Activated CD4-positive, alpha-beta T cell treated with anti-CD3 and anti-CD28 coated beads, Interleukin-2, amount 10 ng/mL, durations not matched to agents 24 days and 14 days (primary cell): ENCODE data around the gene CKAP5. TPM values are rescaled to one million over a fixed set of nuclear protein-coding genes. Genes with fewer than 3 reads are reported as not detected.
"Not testable (repeated sequence)": the region's sequence is repeated elsewhere in the genome, so short reads cannot be mapped to it uniquely, and the experiment has no call there.

Experiments used
- DNase-seq: peaks from one replicate; pipeline ENCODE4 v3.0.0; 2022
- H3K27ac Mint-ChIP-seq: one replicate; pipeline ENCODE4 v1.8.0; 2022; ENCODE audit warnings: mild to moderate bottlenecking, mixed read lengths
- H3K27me3 Mint-ChIP-seq: one replicate; pipeline ENCODE4 v1.8.0; 2022; ENCODE audit warnings: mixed read lengths
- H3K36me3 Mint-ChIP-seq: one replicate; pipeline ENCODE4 v1.8.0; 2022; ENCODE audit warnings: low read depth, mild to moderate bottlenecking, mixed read lengths
- H3K4me1 Mint-ChIP-seq: one replicate; pipeline ENCODE4 v1.8.0; 2021; ENCODE audit warnings: mixed read lengths
- H3K4me3 Mint-ChIP-seq: one replicate; pipeline ENCODE4 v1.8.0; 2022; ENCODE audit warnings: mild to moderate bottlenecking, moderate library complexity, mixed read lengths
- H3K9me3 Mint-ChIP-seq: one replicate; pipeline ENCODE4 v1.8.0; 2021; ENCODE audit warnings: mixed read lengths
- intact Hi-C: fragments of 100-400 bp; cut with micrococcal nuclease; formaldehyde crosslinking; loops from one replicate; pipeline ENCODE4 v1.15.1; 2023
- total RNA-seq: library from RNA; stranded (reverse); gene quantifications from 2 replicates; pipeline ENCODE4 v1.2.3, GENCODE V29; 2022

CKAP5 gene
- total RNA-seq, 1 donor from 2014 or later = 133 TPM

GRCh38 chr11:46723359-46723680, 122.8 kb downstream of the CKAP5 start:
- no peak for DNase-seq
- no peak overlapping the region for H3K27ac Mint-ChIP-seq
- no peaks in the 10 kb centered on the region for H3K36me3 Mint-ChIP-seq
- H3K9me3 Mint-ChIP-seq = no peaks in the 10 kb centered on the region
- no peaks in the 10 kb centered on the region for H3K27me3 Mint-ChIP-seq
- H3K4me3 Mint-ChIP-seq = no peak overlapping the region
- intact Hi-C loops = no loop called here
- no peaks in the 10 kb centered on the region for H3K4me1 Mint-ChIP-seq

- H3K27me3 Mint-ChIP-seq = no peaks in the 10 kb centered on the region
- DNase-seq = no peak
- no peak overlapping the region for H3K27ac Mint-ChIP-seq
Measured at GRCh38 chr11:46722566-46723358, 123.3 kb downstream of the CKAP5 start.

GRCh38 chr11:46721286-46721685, 124.8 kb downstream of the CKAP5 start:
- no peak overlapping the region for H3K27ac Mint-ChIP-seq
- H3K27me3 Mint-ChIP-seq = no peaks in the 10 kb centered on the region
- H3K4me1 Mint-ChIP-seq = peaks cover 3% of the 10 kb centered on the region
- H3K9me3 Mint-ChIP-seq = no peaks in the 10 kb centered on the region
- intact Hi-C loops = no loop called here
- no peaks in the 10 kb centered on the region for H3K36me3 Mint-ChIP-seq
- H3K4me3 Mint-ChIP-seq = no peak overlapping the region
- DNase-seq = no peak

More at GRCh38 chr11:46722566-46723358, 123.3 kb downstream of the CKAP5 start:
- H3K4me1 Mint-ChIP-seq = peaks cover 3% of the 10 kb centered on the region
- H3K4me3 Mint-ChIP-seq = no peak overlapping the region
- H3K9me3 Mint-ChIP-seq = no peaks in the 10 kb centered on the region
- intact Hi-C loops = no loop called here
- H3K36me3 Mint-ChIP-seq = no peaks in the 10 kb centered on the region

GRCh38 chr11:46719543-46720218, 126.4 kb downstream of the CKAP5 start:
- no peaks in the 10 kb centered on the region for H3K9me3 Mint-ChIP-seq
- no peaks in the 10 kb centered on the region for H3K36me3 Mint-ChIP-seq
- intact Hi-C loops = no loop called here
- no peak for DNase-seq
- H3K4me3 Mint-ChIP-seq = no peak overlapping the region
- no peaks in the 10 kb centered on the region for H3K27me3 Mint-ChIP-seq
- peaks cover 3% of the 10 kb centered on the region for H3K4me1 Mint-ChIP-seq
- no peak overlapping the region for H3K27ac Mint-ChIP-seq

GRCh38 chr11:46719048-46719542, 127.0 kb downstream of the CKAP5 start, which contains the start of gene F2:
TSS of gene F2 (plus strand) at chr11:46719213. CDS start at chr11:46719236, 23 bp downstream.
- intact Hi-C loops = no loop called here
- Mint-ChIP-seq H3K9me3 (no peaks in the 10 kb centered on the region), H3K4me1 (peaks cover 3% of the 10 kb centered on the region), H3K36me3 (no peaks in the 10 kb centered on the region), H3K4me3 (no peak within 1 kb of the TSS), H3K27me3 (no peaks in the 10 kb centered on the region), H3K27ac (no peak within 1 kb of the TSS)
- no peak for DNase-seq

- Mint-ChIP-seq H3K9me3 (no peaks in the 10 kb centered on the region), H3K27me3 (no peaks in the 10 kb centered on the region), H3K27ac (no peak overlapping the region), H3K4me3 (no peak overlapping the region), H3K4me1 (peaks cover 3% of the 10 kb centered on the region), H3K36me3 (no peaks in the 10 kb centered on the region)
- intact Hi-C loops = no loop called here
- no peak for DNase-seq
Measured at GRCh38 chr11:46718155-46719019, 127.7 kb downstream of the CKAP5 start.

GRCh38 chr11:46717825-46718154, 128.3 kb downstream of the CKAP5 start:
- H3K27me3 Mint-ChIP-seq, H3K4me3 Mint-ChIP-seq, intact Hi-C loops, H3K27ac Mint-ChIP-seq, H3K36me3 Mint-ChIP-seq, H3K9me3 Mint-ChIP-seq, H3K4me1 Mint-ChIP-seq, DNase-seq: not testable (repeated sequence)

- Mint-ChIP-seq H3K27me3 (no peaks in the 10 kb centered on the region), H3K36me3 (peaks cover 7% of the 10 kb centered on the region), H3K9me3 (no peaks in the 10 kb centered on the region), H3K4me1 (peaks cover 2% of the 10 kb centered on the region), H3K27ac (no peak overlapping the region), H3K4me3 (no peak overlapping the region)
- intact Hi-C loops = no loop called here
- DNase-seq = no peak
Measured at GRCh38 chr11:46712874-46713576, 133.1 kb downstream of the CKAP5 start.

GRCh38 chr11:46711303-46711702, 134.8 kb downstream of the CKAP5 start:
- Mint-ChIP-seq H3K9me3 (no peaks in the 10 kb centered on the region), H3K27me3 (no peaks in the 10 kb centered on the region), H3K4me3 (no peak overlapping the region), H3K27ac (no peak overlapping the region), H3K4me1 (peaks cover 4% of the 10 kb centered on the region), H3K36me3 (peaks cover 20% of the 10 kb centered on the region)
- DNase-seq = no peak
- intact Hi-C loops = no loop called here

GRCh38 chr11:46710821-46711269, 135.2 kb downstream of the CKAP5 start:
- no peak for DNase-seq
- peaks cover 4% of the 10 kb centered on the region for H3K4me1 Mint-ChIP-seq
- no peak overlapping the region for H3K4me3 Mint-ChIP-seq
- peaks cover 21% of the 10 kb centered on the region for H3K36me3 Mint-ChIP-seq
- H3K27ac Mint-ChIP-seq = no peak overlapping the region
- H3K9me3 Mint-ChIP-seq = no peaks in the 10 kb centered on the region
- no peaks in the 10 kb centered on the region for H3K27me3 Mint-ChIP-seq
- intact Hi-C loops = no loop called here

GRCh38 chr11:46709351-46709750, 136.7 kb downstream of the CKAP5 start:
- H3K9me3 Mint-ChIP-seq, H3K27ac Mint-ChIP-seq, DNase-seq, H3K27me3 Mint-ChIP-seq, H3K4me3 Mint-ChIP-seq, intact Hi-C loops, H3K4me1 Mint-ChIP-seq: not testable (repeated sequence)
- peaks cover 29% of the 10 kb centered on the region for H3K36me3 Mint-ChIP-seq

- intact Hi-C loops = no loop called here
- no peak overlapping the region for H3K27ac Mint-ChIP-seq
- H3K4me1 Mint-ChIP-seq = peaks cover 12% of the 10 kb centered on the region
- H3K36me3 Mint-ChIP-seq = peaks cover 48% of the 10 kb centered on the region
- DNase-seq = no peak
- no peaks in the 10 kb centered on the region for H3K9me3 Mint-ChIP-seq
- no peaks in the 10 kb centered on the region for H3K27me3 Mint-ChIP-seq
- no peak overlapping the region for H3K4me3 Mint-ChIP-seq
Measured at GRCh38 chr11:46706886-46707285, 139.2 kb downstream of the CKAP5 start.

GRCh38 chr11:46705070-46705688, 140.9 kb downstream of the CKAP5 start:
- H3K4me3 Mint-ChIP-seq = no peak overlapping the region
- peaks cover 60% of the 10 kb centered on the region for H3K36me3 Mint-ChIP-seq
- peaks cover 24% of the 10 kb centered on the region for H3K4me1 Mint-ChIP-seq
- no peak for DNase-seq
- intact Hi-C loops = no loop called here
- H3K9me3 Mint-ChIP-seq = peaks cover 3% of the 10 kb centered on the region
- H3K27ac Mint-ChIP-seq = no peak overlapping the region
- H3K27me3 Mint-ChIP-seq = peaks cover 3% of the 10 kb centered on the region
